Measurements from ENCODE around the gene CUBN. TPM values are rescaled to one million over a fixed set of nuclear protein-coding genes. Genes with fewer than 3 reads are reported as not detected.

The CUBN gene
- total RNA-seq, 2 donors from 2014 or later = 1.3 to 9.7 TPM

- Histone ChIP-seq H3K4me1 (replicated peaks) (no peaks in the 10 kb centered on the region), H3K27me3 (replicated peaks; ENCODE audit: insufficient read depth) (no peaks in the 10 kb centered on the region), H3K4me3 (no peak overlapping the region), H3K36me3 (no peaks in the 10 kb centered on the region), H3K9me3 (no peaks in the 10 kb centered on the region), H3K27ac (no peak overlapping the region)
- TF ChIP-seq POLR2A (IDR thresholded peaks at IDR 0.05) = no peak
- TF ChIP-seq POLR2AphosphoS5 (IDR thresholded peaks at IDR 0.05) = no peak
- TF ChIP-seq, protein P1, sequence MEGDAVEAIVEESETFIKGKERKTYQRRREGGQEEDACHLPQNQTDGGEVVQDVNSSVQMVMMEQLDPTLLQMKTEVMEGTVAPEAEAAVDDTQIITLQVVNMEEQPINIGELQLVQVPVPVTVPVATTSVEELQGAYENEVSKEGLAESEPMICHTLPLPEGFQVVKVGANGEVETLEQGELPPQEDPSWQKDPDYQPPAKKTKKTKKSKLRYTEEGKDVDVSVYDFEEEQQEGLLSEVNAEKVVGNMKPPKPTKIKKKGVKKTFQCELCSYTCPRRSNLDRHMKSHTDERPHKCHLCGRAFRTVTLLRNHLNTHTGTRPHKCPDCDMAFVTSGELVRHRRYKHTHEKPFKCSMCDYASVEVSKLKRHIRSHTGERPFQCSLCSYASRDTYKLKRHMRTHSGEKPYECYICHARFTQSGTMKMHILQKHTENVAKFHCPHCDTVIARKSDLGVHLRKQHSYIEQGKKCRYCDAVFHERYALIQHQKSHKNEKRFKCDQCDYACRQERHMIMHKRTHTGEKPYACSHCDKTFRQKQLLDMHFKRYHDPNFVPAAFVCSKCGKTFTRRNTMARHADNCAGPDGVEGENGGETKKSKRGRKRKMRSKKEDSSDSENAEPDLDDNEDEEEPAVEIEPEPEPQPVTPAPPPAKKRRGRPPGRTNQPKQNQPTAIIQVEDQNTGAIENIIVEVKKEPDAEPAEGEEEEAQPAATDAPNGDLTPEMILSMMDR (IDR thresholded peaks at IDR 0.05) = no peak
- 66% methylated on average over 5 of the region's 5 CpGs for WGBS
- no peak for DNase-seq (ENCODE audit: low spot score)
- intact Hi-C loops (cut with DNase I) = no loop called here
Measured at GRCh38 chr10:17144757-17145156, 15.1 kb upstream of the CUBN start.

GRCh38 chr10:17144032-17144431, 14.4 kb upstream of the CUBN start:
- H3K9me3 ChIP-seq = no peaks in the 10 kb centered on the region
- no peaks in the 10 kb centered on the region for H3K36me3 ChIP-seq
- H3K27ac ChIP-seq = peak overlapping the region in 1 of 2 donors; percentile 45
- intact Hi-C loops (cut with DNase I) = no loop called here
- no peak overlapping the region for H3K4me3 ChIP-seq
- no peaks in the 10 kb centered on the region for H3K27me3 ChIP-seq (replicated peaks; ENCODE audit: insufficient read depth)
- 85% methylated on average over 2 of the region's 2 CpGs for WGBS
- DNase-seq (ENCODE audit: low spot score) = no peak
- no peak for TF ChIP-seq POLR2AphosphoS5 (IDR thresholded peaks at IDR 0.05)
- TF ChIP-seq, protein P1 (IDR thresholded peaks at IDR 0.05) = no peak
- TF ChIP-seq POLR2A (IDR thresholded peaks at IDR 0.05) = no peak
- no peaks in the 10 kb centered on the region for H3K4me1 ChIP-seq (replicated peaks)

GRCh38 chr10:17143055-17143690, 13.6 kb upstream of the CUBN start:
- 83% methylated on average over 3 of the region's 3 CpGs for WGBS

GRCh38 chr10:17141504-17142229, 12.1 kb upstream of the CUBN start:
- Histone ChIP-seq H3K9me3 (no peaks in the 10 kb centered on the region), H3K27ac (no peak overlapping the region), H3K36me3 (no peaks in the 10 kb centered on the region), H3K4me3 (no peak overlapping the region), H3K27me3 (replicated peaks; ENCODE audit: insufficient read depth) (no peaks in the 10 kb centered on the region), H3K4me1 (replicated peaks) (no peaks in the 10 kb centered on the region)
- WGBS = 47% methylated on average over 1 of the region's 1 CpG
- intact Hi-C loops (cut with DNase I) = no loop called here
- TF ChIP-seq POLR2AphosphoS5 (IDR thresholded peaks at IDR 0.05) (no peak), POLR2A (IDR thresholded peaks at IDR 0.05) (no peak)
- TF ChIP-seq, protein P1 (IDR thresholded peaks at IDR 0.05) = no peak
- DNase-seq (ENCODE audit: low spot score) = no peak

More at GRCh38 chr10:17143055-17143690, 13.6 kb upstream of the CUBN start:
- no peaks in the 10 kb centered on the region for H3K4me1 ChIP-seq (replicated peaks)
- TF ChIP-seq, protein P1 (IDR thresholded peaks at IDR 0.05) = no peak
- TF ChIP-seq POLR2A (IDR thresholded peaks at IDR 0.05) = no peak
- TF ChIP-seq POLR2AphosphoS5 (IDR thresholded peaks at IDR 0.05) = no peak
- intact Hi-C loops (cut with DNase I) = no loop called here
- DNase-seq (ENCODE audit: low spot score) = no peak
- H3K27ac ChIP-seq = no peak overlapping the region
- H3K27me3 ChIP-seq (replicated peaks; ENCODE audit: insufficient read depth) = no peaks in the 10 kb centered on the region
- H3K9me3 ChIP-seq = no peaks in the 10 kb centered on the region
- no peaks in the 10 kb centered on the region for H3K36me3 ChIP-seq
- no peak overlapping the region for H3K4me3 ChIP-seq

- Histone ChIP-seq H3K4me3 (no peak overlapping the region), H3K27me3 (replicated peaks; ENCODE audit: insufficient read depth) (no peaks in the 10 kb centered on the region), H3K27ac (no peak overlapping the region), H3K36me3 (no peaks in the 10 kb centered on the region), H3K9me3 (no peaks in the 10 kb centered on the region), H3K4me1 (replicated peaks) (no peaks in the 10 kb centered on the region)
- TF ChIP-seq, protein P1 (IDR thresholded peaks at IDR 0.05) = no peak
- TF ChIP-seq POLR2AphosphoS5 (IDR thresholded peaks at IDR 0.05) = no peak
- TF ChIP-seq POLR2A (IDR thresholded peaks at IDR 0.05) = no peak
- intact Hi-C loops (cut with DNase I) = no loop called here
- no peak for DNase-seq (ENCODE audit: low spot score)
Measured at GRCh38 chr10:17140386-17140761, 10.8 kb upstream of the CUBN start.

All from prostate gland (tissue), 2 donors.